GM23338 (cell line): Measurements from ENCODE around the gene MEGF6. TPM values are rescaled to one million over a fixed set of nuclear protein-coding genes. Genes with fewer than 3 reads are reported as not detected.

Source experiments
- ATAC-seq: fragments of 200-7000 bp; cut with Tn5 transposase; 3 replicates; pipeline ENCODE4 v1.9.1; 2020
- DNase-seq: peaks from one replicate; pipeline ENCODE4 v3.0.0-alpha.2; 2015; ENCODE audit warnings: low spot score
- H2AFZ ChIP-seq: fragments of 200-600 bp; sonication (generic); 2 replicates; pipeline ENCODE4 v1.8.0; 2016; ENCODE audit warnings: antibody characterized with exemption, mild to moderate bottlenecking, moderate library complexity
- H3F3A ChIP-seq: fragments of 200-600 bp; sonication (generic); replicated peaks from 2 replicates; pipeline ENCODE4 v1.8.0; 2017; ENCODE audit warnings: antibody characterized with exemption, mixed run types, low read depth
- H3K27ac ChIP-seq: fragments of 200-600 bp; sonication (generic); 2 replicates; pipeline ENCODE4 v1.6.1; 2016; ENCODE audit warnings: low read depth
- H3K27me3 ChIP-seq: fragments of 200-600 bp; sonication (generic); 2 replicates; pipeline ENCODE4 v1.8.0; 2016; ENCODE audit warnings: mild to moderate bottlenecking, mixed run types, moderate library complexity; ENCODE audit not compliant: insufficient read depth
- H3K36me3 ChIP-seq: fragments of 200-600 bp; sonication (generic); 2 replicates; pipeline ENCODE4 v1.8.0; 2016; ENCODE audit warnings: mild to moderate bottlenecking; ENCODE audit not compliant: insufficient read depth
- H3K4me1 ChIP-seq: fragments of 200-600 bp; sonication (generic); 2 replicates; pipeline ENCODE4 v1.8.0; 2016; ENCODE audit warnings: mild to moderate bottlenecking, moderate library complexity; ENCODE audit not compliant: insufficient read depth
- H3K4me2 ChIP-seq: fragments of 200-600 bp; sonication (generic); 2 replicates; pipeline ENCODE4 v1.7.1; 2017; ENCODE audit warnings: mixed run types
- H3K4me3 ChIP-seq: fragments of 200-600 bp; sonication (generic); 2 replicates; pipeline ENCODE4 v1.6.1; 2016; ENCODE audit warnings: mixed run types
- H3K79me2 ChIP-seq: fragments of 200-600 bp; sonication (generic); replicated peaks from 2 replicates; pipeline ENCODE4 v1.8.0; 2017; ENCODE audit warnings: mild to moderate bottlenecking; ENCODE audit not compliant: insufficient read depth
- H3K9me2 ChIP-seq: fragments of 200-600 bp; sonication (generic); 2 replicates; pipeline ENCODE4 v1.8.0; 2017; ENCODE audit not compliant: insufficient read depth
- H4K20me1 ChIP-seq: fragments of 200-600 bp; sonication (generic); replicated peaks from 2 replicates; pipeline ENCODE4 v1.8.0; 2017; ENCODE audit warnings: mild to moderate bottlenecking; ENCODE audit not compliant: insufficient read depth
- H3K27ac Mint-ChIP-seq: 2 replicates; pipeline ENCODE4 v1.8.0; 2020; ENCODE audit warnings: inconsistent platforms, mild to moderate bottlenecking, moderate library complexity, mixed read lengths
- H3K27me3 Mint-ChIP-seq: 3 replicates; pipeline ENCODE4 v1.8.0; 2022; ENCODE audit warnings: low read depth, mild to moderate bottlenecking, moderate library complexity, mixed read lengths, inconsistent platforms; ENCODE audit not compliant: insufficient read depth, poor library complexity
- H3K36me3 Mint-ChIP-seq: 3 replicates; pipeline ENCODE4 v1.8.0; 2021; ENCODE audit warnings: low read depth, mild to moderate bottlenecking, inconsistent platforms, moderate library complexity, mixed read lengths
- H3K4me1 Mint-ChIP-seq: 3 replicates; pipeline ENCODE4 v1.8.0; 2020; ENCODE audit warnings: mild to moderate bottlenecking, inconsistent platforms, mixed read lengths
- H3K4me3 Mint-ChIP-seq: 3 replicates; pipeline ENCODE4 v1.8.0; 2021; ENCODE audit warnings: moderate library complexity, mild to moderate bottlenecking, inconsistent platforms, mixed read lengths
- H3K9me3 Mint-ChIP-seq: 3 replicates; pipeline ENCODE4 v1.8.0; 2020; ENCODE audit warnings: moderate library complexity, mild to moderate bottlenecking, inconsistent platforms, mixed read lengths
- CREB1 ChIP-seq: fragments of 250-450 bp; sonication (Bioruptor Pico); IDR thresholded peaks from 2 replicates; pipeline ENCODE4 v1.5.0; 2020; ENCODE audit warnings: low read depth, mild to moderate bottlenecking, moderate library complexity
- EZH2 ChIP-seq: fragments of 200-600 bp; sonication (generic); IDR thresholded peaks from one replicate; pipeline ENCODE4 v1.8.0; 2017; ENCODE audit warnings: antibody characterized with exemption, mild to moderate bottlenecking, low read depth; ENCODE audit not compliant: unreplicated experiment
- EZH2phosphoT487 ChIP-seq: fragments of 200-600 bp; sonication (generic); IDR thresholded peaks from one replicate; pipeline ENCODE4 v1.8.1; 2018; ENCODE audit warnings: antibody characterized with exemption; ENCODE audit not compliant: unreplicated experiment
- JUNB ChIP-seq: IDR thresholded peaks from one replicate; pipeline ENCODE4 v1.6.1; 2016; ENCODE audit warnings: antibody characterized with exemption; ENCODE audit not compliant: unreplicated experiment
- NANOG ChIP-seq: IDR thresholded peaks from 2 replicates; pipeline ENCODE4 v1.6.1; 2016; ENCODE audit warnings: antibody characterized with exemption, borderline replicate concordance
- POLR2AphosphoS5 ChIP-seq: IDR thresholded peaks from 2 replicates; pipeline ENCODE4 v1.6.1; 2016; ENCODE audit warnings: antibody characterized with exemption, low read depth
- STAT1 ChIP-seq: IDR thresholded peaks from one replicate; pipeline ENCODE4 v1.6.1; 2016; ENCODE audit warnings: antibody characterized with exemption; ENCODE audit not compliant: unreplicated experiment
- ZNF114 ChIP-seq: fragments of 250-450 bp; sonication (Bioruptor Pico); IDR thresholded peaks from 2 replicates; pipeline ENCODE4 v1.5.0; 2020; ENCODE audit warnings: mild to moderate bottlenecking, moderate library complexity
- ZNF331 ChIP-seq: fragments of 250-450 bp; sonication (Bioruptor Pico); IDR thresholded peaks from 2 replicates; pipeline ENCODE4 v1.5.0; 2020; ENCODE audit warnings: low read depth, mild to moderate bottlenecking, moderate library complexity
- polyA plus RNA-seq: library from polyadenylated mRNA; unstranded; fragments of >200 nt; fragmentation: Nextera tagmentation; extraction: Ambion mirVana; gene quantifications from 2 replicates; pipeline ENCODE4 v1.2.1, GENCODE V29; 2016
- total RNA-seq: library from RNA; depleted of rRNA; stranded (reverse); fragments of >200 nt; shearing (Covaris generic); gene quantifications from 2 replicates; pipeline ENCODE4 v1.2.3, GENCODE V29; 2014
- TF ChIP-seq, protein P1 (sequence below): IDR thresholded peaks from one replicate; pipeline ENCODE4 v1.6.1; 2018; ENCODE audit warnings: antibody characterized with exemption; ENCODE audit not compliant: unreplicated experiment
- TF ChIP-seq, protein P2 (sequence below): IDR thresholded peaks from 2 replicates; pipeline ENCODE4 v1.6.1; 2016; ENCODE audit warnings: antibody characterized with exemption
- TF ChIP-seq, protein P3 (sequence below), 2 experiments: fragments of 200-600 bp in 1 of 2; sonication (generic) in 1 of 2; conservative IDR thresholded peaks; 2 replicates each; pipeline versions ENCODE4 v1.5.1 to v1.6.1; 2016 to 2017; ENCODE audit warnings: antibody characterized with exemption in 2 of 2, low read depth in 2 of 2, mild to moderate bottlenecking in 2 of 2, moderate library complexity in 1 of 2
- TF ChIP-seq, protein P4 (sequence below): fragments of 250-450 bp; sonication (Bioruptor Pico); IDR thresholded peaks from 2 replicates; pipeline ENCODE4 v1.5.0; 2020; ENCODE audit warnings: mild to moderate bottlenecking, moderate library complexity

MEGF6 gene
- total and polyA plus RNA-seq, 2 experiments from 2014 or later = 4.0 to 21.4 TPM

DNA sequence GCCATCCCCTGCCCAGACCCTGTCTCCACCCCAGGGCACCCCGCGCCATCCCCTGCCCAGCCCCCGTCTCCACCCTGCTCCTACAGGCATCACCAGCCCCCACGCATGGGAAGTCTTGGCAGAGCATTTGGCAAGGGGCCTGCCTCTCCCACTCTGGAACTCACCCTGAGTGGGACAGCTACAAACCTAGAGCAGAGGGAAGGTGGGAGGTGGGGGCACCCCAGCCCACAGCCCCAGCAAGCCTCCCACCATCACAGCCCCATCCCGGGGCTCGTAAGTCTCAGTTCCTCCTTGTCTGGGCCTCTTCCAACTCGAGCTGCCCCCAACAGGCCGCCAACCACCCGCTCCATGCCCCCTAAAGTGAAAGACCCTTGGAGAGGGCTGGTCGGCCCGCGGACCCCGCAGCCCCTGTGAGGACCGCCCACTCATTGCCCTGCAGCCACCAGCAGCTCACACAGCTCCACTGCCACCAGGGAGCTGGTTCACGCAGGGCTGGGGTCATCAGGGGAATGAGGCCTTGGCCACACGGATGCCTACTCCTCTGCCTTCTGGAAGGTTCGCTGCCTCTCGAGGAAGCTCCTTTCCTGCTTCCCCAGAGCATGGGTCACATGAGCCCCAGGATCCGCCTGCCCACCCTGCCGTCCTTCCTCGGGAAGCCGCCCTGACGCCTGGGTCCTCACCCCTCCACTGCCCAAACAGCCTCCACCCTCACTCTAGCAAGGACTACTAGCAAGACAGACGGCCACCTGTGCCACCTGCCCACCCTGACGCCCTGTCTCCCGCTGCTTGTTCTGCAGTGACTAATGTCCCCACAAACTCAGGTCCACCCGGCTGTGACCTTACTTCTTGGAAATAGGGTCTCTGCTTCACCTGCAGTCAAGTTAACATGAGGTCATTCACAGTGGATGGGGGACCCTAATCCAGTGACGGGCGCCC, 14.4 kb downstream of the MEGF6 start:
- H3K36me3 ChIP-seq = no peaks in the 10 kb centered on the region
- no peaks in the 10 kb centered on the region; the same call in 2 of the 3 replicates for H3K36me3 Mint-ChIP-seq
- H3K4me2 ChIP-seq = no peak overlapping the region
- H3K9me2 ChIP-seq = no peaks in the 10 kb centered on the region
- no peak overlapping the region for H3K4me3 Mint-ChIP-seq
- TF ChIP-seq, protein P1, sequence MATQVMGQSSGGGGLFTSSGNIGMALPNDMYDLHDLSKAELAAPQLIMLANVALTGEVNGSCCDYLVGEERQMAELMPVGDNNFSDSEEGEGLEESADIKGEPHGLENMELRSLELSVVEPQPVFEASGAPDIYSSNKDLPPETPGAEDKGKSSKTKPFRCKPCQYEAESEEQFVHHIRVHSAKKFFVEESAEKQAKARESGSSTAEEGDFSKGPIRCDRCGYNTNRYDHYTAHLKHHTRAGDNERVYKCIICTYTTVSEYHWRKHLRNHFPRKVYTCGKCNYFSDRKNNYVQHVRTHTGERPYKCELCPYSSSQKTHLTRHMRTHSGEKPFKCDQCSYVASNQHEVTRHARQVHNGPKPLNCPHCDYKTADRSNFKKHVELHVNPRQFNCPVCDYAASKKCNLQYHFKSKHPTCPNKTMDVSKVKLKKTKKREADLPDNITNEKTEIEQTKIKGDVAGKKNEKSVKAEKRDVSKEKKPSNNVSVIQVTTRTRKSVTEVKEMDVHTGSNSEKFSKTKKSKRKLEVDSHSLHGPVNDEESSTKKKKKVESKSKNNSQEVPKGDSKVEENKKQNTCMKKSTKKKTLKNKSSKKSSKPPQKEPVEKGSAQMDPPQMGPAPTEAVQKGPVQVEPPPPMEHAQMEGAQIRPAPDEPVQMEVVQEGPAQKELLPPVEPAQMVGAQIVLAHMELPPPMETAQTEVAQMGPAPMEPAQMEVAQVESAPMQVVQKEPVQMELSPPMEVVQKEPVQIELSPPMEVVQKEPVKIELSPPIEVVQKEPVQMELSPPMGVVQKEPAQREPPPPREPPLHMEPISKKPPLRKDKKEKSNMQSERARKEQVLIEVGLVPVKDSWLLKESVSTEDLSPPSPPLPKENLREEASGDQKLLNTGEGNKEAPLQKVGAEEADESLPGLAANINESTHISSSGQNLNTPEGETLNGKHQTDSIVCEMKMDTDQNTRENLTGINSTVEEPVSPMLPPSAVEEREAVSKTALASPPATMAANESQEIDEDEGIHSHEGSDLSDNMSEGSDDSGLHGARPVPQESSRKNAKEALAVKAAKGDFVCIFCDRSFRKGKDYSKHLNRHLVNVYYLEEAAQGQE = no peak
- TF ChIP-seq, protein P2, sequence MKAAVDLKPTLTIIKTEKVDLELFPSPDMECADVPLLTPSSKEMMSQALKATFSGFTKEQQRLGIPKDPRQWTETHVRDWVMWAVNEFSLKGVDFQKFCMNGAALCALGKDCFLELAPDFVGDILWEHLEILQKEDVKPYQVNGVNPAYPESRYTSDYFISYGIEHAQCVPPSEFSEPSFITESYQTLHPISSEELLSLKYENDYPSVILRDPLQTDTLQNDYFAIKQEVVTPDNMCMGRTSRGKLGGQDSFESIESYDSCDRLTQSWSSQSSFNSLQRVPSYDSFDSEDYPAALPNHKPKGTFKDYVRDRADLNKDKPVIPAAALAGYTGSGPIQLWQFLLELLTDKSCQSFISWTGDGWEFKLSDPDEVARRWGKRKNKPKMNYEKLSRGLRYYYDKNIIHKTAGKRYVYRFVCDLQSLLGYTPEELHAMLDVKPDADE = no peak
- TF ChIP-seq NANOG = no peak
- TF ChIP-seq JUNB = no peak
- TF ChIP-seq, protein P3, sequence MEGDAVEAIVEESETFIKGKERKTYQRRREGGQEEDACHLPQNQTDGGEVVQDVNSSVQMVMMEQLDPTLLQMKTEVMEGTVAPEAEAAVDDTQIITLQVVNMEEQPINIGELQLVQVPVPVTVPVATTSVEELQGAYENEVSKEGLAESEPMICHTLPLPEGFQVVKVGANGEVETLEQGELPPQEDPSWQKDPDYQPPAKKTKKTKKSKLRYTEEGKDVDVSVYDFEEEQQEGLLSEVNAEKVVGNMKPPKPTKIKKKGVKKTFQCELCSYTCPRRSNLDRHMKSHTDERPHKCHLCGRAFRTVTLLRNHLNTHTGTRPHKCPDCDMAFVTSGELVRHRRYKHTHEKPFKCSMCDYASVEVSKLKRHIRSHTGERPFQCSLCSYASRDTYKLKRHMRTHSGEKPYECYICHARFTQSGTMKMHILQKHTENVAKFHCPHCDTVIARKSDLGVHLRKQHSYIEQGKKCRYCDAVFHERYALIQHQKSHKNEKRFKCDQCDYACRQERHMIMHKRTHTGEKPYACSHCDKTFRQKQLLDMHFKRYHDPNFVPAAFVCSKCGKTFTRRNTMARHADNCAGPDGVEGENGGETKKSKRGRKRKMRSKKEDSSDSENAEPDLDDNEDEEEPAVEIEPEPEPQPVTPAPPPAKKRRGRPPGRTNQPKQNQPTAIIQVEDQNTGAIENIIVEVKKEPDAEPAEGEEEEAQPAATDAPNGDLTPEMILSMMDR (conservative IDR thresholded peaks at IDR 0.05; ENCODE audit: low read depth in 2 of 2) = no peak
- no peak for TF ChIP-seq CREB1 (CRISPR knock-in tag)
- no peak for TF ChIP-seq EZH2
- no peak for TF ChIP-seq ZNF114 (CRISPR knock-in tag)
- no peak for TF ChIP-seq POLR2AphosphoS5
- TF ChIP-seq, protein P4, sequence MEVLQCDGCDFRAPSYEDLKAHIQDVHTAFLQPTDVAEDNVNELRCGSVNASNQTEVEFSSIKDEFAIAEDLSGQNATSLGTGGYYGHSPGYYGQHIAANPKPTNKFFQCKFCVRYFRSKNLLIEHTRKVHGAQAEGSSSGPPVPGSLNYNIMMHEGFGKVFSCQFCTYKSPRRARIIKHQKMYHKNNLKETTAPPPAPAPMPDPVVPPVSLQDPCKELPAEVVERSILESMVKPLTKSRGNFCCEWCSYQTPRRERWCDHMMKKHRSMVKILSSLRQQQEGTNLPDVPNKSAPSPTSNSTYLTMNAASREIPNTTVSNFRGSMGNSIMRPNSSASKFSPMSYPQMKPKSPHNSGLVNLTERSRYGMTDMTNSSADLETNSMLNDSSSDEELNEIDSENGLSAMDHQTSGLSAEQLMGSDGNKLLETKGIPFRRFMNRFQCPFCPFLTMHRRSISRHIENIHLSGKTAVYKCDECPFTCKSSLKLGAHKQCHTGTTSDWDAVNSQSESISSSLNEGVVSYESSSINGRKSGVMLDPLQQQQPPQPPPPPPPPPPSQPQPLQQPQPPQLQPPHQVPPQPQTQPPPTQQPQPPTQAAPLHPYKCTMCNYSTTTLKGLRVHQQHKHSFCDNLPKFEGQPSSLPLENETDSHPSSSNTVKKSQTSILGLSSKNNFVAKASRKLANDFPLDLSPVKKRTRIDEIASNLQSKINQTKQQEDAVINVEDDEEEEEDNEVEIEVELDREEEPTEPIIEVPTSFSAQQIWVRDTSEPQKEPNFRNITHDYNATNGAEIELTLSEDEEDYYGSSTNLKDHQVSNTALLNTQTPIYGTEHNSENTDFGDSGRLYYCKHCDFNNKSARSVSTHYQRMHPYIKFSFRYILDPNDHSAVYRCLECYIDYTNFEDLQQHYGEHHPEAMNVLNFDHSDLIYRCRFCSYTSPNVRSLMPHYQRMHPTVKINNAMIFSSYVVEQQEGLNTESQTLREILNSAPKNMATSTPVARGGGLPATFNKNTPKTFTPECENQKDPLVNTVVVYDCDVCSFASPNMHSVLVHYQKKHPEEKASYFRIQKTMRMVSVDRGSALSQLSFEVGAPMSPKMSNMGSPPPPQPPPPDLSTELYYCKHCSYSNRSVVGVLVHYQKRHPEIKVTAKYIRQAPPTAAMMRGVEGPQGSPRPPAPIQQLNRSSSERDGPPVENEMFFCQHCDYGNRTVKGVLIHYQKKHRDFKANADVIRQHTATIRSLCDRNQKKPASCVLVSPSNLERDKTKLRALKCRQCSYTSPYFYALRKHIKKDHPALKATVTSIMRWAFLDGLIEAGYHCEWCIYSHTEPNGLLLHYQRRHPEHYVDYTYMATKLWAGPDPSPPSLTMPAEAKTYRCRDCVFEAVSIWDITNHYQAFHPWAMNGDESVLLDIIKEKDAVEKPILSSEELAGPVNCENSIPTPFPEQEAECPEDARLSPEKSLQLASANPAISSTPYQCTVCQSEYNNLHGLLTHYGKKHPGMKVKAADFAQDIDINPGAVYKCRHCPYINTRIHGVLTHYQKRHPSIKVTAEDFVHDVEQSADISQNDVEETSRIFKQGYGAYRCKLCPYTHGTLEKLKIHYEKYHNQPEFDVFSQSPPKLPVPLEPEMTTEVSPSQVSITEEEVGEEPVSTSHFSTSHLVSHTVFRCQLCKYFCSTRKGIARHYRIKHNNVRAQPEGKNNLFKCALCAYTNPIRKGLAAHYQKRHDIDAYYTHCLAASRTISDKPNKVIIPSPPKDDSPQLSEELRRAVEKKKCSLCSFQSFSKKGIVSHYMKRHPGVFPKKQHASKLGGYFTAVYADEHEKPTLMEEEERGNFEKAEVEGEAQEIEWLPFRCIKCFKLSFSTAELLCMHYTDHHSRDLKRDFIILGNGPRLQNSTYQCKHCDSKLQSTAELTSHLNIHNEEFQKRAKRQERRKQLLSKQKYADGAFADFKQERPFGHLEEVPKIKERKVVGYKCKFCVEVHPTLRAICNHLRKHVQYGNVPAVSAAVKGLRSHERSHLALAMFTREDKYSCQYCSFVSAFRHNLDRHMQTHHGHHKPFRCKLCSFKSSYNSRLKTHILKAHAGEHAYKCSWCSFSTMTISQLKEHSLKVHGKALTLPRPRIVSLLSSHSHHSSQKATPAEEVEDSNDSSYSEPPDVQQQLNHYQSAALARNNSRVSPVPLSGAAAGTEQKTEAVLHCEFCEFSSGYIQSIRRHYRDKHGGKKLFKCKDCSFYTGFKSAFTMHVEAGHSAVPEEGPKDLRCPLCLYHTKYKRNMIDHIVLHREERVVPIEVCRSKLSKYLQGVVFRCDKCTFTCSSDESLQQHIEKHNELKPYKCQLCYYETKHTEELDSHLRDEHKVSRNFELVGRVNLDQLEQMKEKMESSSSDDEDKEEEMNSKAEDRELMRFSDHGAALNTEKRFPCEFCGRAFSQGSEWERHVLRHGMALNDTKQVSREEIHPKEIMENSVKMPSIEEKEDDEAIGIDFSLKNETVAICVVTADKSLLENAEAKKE = no peak
- TF ChIP-seq ZNF331 = no peak
- no peak for TF ChIP-seq EZH2phosphoT487
- no peak for TF ChIP-seq STAT1
- no peaks in the 10 kb centered on the region for H4K20me1 ChIP-seq
- H3K27me3 ChIP-seq = no peaks in the 10 kb centered on the region
- H3F3A ChIP-seq = 0 out of 2 replicates have a peak, but pooled peaks cover 3% of the 10 kb centered on the region
- no peak overlapping the region for H3K27ac ChIP-seq
- H3K27me3 Mint-ChIP-seq = peaks cover 4% of the 10 kb centered on the region
- DNase-seq (no peak), ATAC-seq (no peak)
- peaks cover 20% of the 10 kb centered on the region; the same call in 1 of the 2 replicates for H3K4me1 ChIP-seq
- no peaks in the 10 kb centered on the region for H3K79me2 ChIP-seq
- no peak overlapping the region for H3K4me3 ChIP-seq
- peaks cover 27% of the 10 kb centered on the region for H3K4me1 Mint-ChIP-seq
- peak overlapping the region; percentile 50; the same call in 1 of the 2 replicates for H3K27ac Mint-ChIP-seq
- H2AFZ ChIP-seq = no peak overlapping the region
- H3K9me3 Mint-ChIP-seq = no peaks in the 10 kb centered on the region
